Fibroblast of mammary gland (primary cell): ENCODE data around the gene MYOZ2.
A peak's percentile ranks its signal among the peaks of the same experiment; 100 is the strongest.

Source experiments
- DNase-seq: peaks from one replicate; pipeline ENCODE4 v3.0.0-alpha.2; 2010; ENCODE audit warnings: low read depth
- H3K4me3 ChIP-seq: 2 replicates; pipeline ENCODE4 v1.5.1; 2011; ENCODE audit warnings: low read depth, mild to moderate bottlenecking, low read length, moderate library complexity; ENCODE audit not compliant: control insufficient read depth
- CTCF ChIP-seq: conservative IDR thresholded peaks from 2 replicates; pipeline ENCODE4 v1.5.1; 2011; ENCODE audit warnings: low read depth, low read length, inconsistent platforms; ENCODE audit not compliant: control insufficient read depth, insufficient read depth

Gene MYOZ2

GRCh38 chr4:119135721-119136121 lies at the start of gene MYOZ2:
TSS of gene MYOZ2 (plus strand) at chr4:119135832. CDS start at chr4:119136526, 694 bp downstream.
- no peak for TF ChIP-seq CTCF
- DNase-seq = peak; percentile 48
- H3K4me3 ChIP-seq = no peak within 1 kb of the TSS

GRCh38 chr4:119087121-119087520 lies 48.5 kb upstream of the MYOZ2 start:
- TF ChIP-seq CTCF = peak; percentile 51
- peak; percentile 53 for DNase-seq
- H3K4me3 ChIP-seq = no peak overlapping the region

DNA sequence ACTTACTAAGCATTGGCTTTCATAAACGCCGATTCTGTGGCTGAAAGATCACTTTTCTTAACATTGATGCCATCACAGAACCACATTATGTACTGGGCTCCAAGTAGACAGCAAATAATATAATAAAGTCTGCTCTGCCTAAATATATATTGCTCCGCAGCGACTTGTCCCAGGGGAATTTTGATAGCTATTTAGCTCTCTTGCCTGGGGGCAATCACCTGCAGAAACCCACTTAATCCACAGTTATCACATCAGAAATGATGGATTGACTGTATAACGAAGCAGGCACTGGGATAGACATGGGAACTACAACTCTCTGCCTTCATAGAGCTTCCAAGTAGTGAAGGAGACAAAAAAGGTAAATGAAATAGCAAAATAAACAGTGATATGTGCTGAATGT lies 48.0 kb upstream of the MYOZ2 start:
- no peak for TF ChIP-seq CTCF
- DNase-seq = no peak
- no peak overlapping the region for H3K4me3 ChIP-seq

GRCh38 chr4:119093042-119093827 lies 42.4 kb upstream of the MYOZ2 start:
- DNase-seq = no peak
- H3K4me3 ChIP-seq = no peak overlapping the region
- no peak for TF ChIP-seq CTCF

- H3K4me3 ChIP-seq = no peak overlapping the region
- no peak for TF ChIP-seq CTCF
- DNase-seq = no peak
Observed at GRCh38 chr4:119097282-119097900, 38.2 kb upstream of the MYOZ2 start.

DNA sequence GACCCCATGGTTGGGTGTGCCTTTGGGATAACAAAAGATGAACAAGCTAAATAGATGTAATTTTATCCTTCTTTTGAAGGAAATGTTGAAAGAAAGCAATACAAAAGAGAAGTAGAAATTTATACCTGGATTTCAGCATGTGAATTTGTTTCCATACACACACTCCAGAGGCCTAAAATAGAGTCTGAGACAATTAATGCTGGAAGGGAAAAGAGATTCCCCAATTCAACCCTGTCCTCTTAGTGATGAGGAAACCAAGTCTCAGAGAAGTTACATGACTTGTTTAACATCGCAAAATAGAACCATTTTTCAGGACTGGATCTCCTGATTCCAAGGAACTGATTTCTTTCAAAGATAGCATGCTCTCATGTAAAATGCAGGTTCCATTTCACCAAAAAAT lies 37.3 kb upstream of the MYOZ2 start:
- TF ChIP-seq CTCF = no peak
- DNase-seq = no peak

More for the DNA sequence above, 37.3 kb upstream of the MYOZ2 start:
- no peak overlapping the region for H3K4me3 ChIP-seq
